Measurements from ENCODE around the gene DEGS1. TPM values are rescaled to one million over a fixed set of nuclear protein-coding genes. Genes with fewer than 3 reads are reported as not detected.

The DEGS1 gene
- 10 to 100 TPM; 73.9 to 76.9 TPM for total RNA-seq

DNA sequence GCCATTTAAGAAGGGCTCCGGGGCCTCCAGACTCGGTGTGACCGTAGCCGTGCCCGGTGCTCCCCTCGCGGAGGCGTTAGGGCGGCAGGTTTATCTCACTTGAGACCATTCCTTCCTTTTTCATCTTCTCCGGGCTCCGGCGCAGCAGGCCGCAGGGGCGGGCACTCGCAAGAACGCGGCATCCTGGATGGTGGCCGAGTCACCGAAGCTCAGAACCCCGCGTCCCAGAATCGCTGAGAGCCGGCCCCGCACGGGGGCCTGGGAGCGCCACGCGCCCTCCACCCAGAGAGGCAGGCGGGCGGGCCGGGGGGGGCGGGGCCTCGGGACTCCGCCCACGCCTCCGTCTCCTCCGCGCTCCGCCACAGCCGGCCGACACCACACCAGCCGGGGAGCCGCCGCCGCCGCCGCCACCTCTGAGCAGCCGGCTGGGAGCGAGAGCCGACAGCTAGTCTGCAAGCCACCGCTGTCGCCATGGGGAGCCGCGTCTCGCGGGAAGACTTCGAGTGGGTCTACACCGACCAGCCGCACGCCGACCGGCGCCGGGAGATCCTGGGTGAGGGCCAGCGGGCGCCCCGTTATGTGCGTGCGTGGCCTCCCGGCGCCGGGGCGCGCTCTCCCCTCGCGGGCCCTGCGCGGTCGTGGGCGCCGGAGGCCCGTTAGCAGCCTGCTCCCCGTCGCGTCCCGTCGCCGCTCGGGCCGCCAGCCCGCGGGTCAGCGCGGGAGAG is at the start of gene DEGS1:
DEGS1 (plus strand) TSS at position 375 of the 725 bp plus-strand sequence; CDS start at position 472, 97 bp downstream.
- Mint-ChIP-seq H3K27me3 (peaks cover 3% of the 10 kb centered on the region), H3K27ac (peak within 1 kb of the TSS; percentile 99), H3K9me3 (no peaks in the 10 kb centered on the region), H3K4me1 (peaks cover 54% of the 10 kb centered on the region), H3K4me3 (peak within 1 kb of the TSS; percentile 87), H3K36me3 (ENCODE audit: low read depth) (peaks cover 38% of the 10 kb centered on the region)
- CTCF ChIA-PET: interaction anchor here (0.6 to 1.6 kb wide), 4 partner anchors 10 to 274 kb away, joined by 3 to 5 read pairs (median 4); no protein-coding TSS in a partner anchor
- peak; percentile 84 for DNase-seq
- POLR2A ChIA-PET: interaction anchor here (1.0 kb wide), 1 partner anchor 14 kb away, joined by 3 read pairs; no protein-coding TSS in a partner anchor

DNA sequence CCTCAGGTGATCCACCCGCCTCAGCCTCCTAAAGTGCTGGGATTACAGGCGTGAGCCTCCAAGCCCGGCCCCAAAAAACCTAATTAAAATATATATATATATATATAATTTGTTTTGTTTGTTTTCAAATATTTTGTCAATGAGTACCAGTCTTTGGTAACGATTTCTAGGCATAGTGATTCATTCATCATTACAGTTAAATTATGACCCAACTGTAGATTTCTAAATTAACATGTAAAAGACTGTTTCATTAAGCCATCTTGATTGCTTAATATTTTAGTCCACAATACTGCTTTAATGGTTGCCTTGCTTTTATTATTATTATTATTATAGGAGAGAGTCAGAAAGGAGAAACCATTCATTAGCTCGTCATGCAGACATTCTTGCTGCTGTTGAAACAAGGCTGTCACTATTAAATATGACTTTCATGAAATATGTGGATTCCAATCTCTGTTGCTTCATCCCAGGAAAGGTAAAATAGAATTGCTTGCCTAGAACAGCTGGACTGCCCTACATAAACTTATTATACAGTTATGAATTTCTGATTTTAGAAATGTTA is 49.2 kb upstream of the DEGS1 start:
- ChIA-PET CTCF (interaction anchor here (1.1 kb wide), 1 partner anchor 323 kb away, joined by 3 read pairs; no protein-coding TSS in a partner anchor), POLR2A (no interaction called here)
- Mint-ChIP-seq H3K4me3 (no peak overlapping the region), H3K36me3 (ENCODE audit: low read depth) (peaks cover 43% of the 10 kb centered on the region), H3K4me1 (no peaks in the 10 kb centered on the region), H3K27me3 (no peaks in the 10 kb centered on the region), H3K9me3 (no peaks in the 10 kb centered on the region), H3K27ac (no peak overlapping the region)
- DNase-seq: no peak

GRCh38 chr1:224137518-224137917 is 45.5 kb upstream of the DEGS1 start:
- DNase-seq: no peak
- ChIA-PET POLR2A (no interaction called here), CTCF (interaction anchor here (0.7 to 1.2 kb wide), 2 partner anchors 41 to 361 kb away, joined by 3 read pairs; no protein-coding TSS in a partner anchor)
- Mint-ChIP-seq H3K27me3 (no peaks in the 10 kb centered on the region), H3K27ac (no peak overlapping the region), H3K4me3 (no peak overlapping the region), H3K9me3 (no peaks in the 10 kb centered on the region), H3K36me3 (ENCODE audit: low read depth) (peaks cover 27% of the 10 kb centered on the region), H3K4me1 (no peaks in the 10 kb centered on the region)

DNA sequence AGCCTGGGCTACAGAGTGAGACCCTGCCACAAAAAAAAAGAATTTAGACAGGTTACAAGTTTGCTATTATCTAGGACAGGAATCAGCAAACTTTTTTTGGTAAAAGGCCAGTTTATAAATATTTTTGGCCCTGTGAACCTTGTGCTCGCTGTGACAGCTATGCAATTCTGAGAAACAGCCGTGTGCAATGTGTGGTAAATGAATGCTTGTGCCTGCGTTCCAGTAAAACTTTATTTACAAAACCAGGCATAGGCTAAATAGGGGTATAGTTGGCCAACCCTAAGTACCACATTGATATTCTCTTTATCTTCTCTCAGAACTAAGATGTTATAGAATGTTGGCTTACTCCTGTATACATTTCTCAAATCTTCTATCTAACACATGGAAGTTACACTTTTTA is 44.8 kb upstream of the DEGS1 start:
- Mint-ChIP-seq H3K4me1 (no peaks in the 10 kb centered on the region), H3K27me3 (no peaks in the 10 kb centered on the region), H3K27ac (no peak overlapping the region), H3K36me3 (ENCODE audit: low read depth) (peaks cover 22% of the 10 kb centered on the region), H3K4me3 (no peak overlapping the region), H3K9me3 (no peaks in the 10 kb centered on the region)
- ChIA-PET POLR2A (no interaction called here), CTCF (interaction anchor here (1.2 kb wide), 1 partner anchor 40 kb away, joined by 3 read pairs; no protein-coding TSS in a partner anchor)
- no peak for DNase-seq

DNA sequence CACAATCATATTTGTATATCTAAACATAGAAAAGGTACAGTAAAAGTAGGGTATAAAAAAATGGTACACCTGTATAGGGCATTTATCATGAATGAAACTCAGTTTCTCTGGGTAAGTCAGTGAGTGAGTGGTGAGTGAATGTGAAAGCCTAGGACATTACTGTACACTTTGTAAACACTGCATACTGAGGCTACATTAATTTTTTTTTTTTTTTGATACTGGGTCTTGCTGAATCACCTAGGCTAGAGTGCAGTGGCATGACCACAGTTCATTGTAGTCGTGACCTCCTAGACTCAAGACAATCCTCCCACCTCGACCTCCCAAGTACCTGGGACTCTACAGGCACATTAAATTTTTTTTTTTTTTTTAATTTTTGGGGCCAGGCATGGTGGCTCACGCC is 41.3 kb upstream of the DEGS1 start:
- H3K9me3 Mint-ChIP-seq: no peaks in the 10 kb centered on the region
- ChIA-PET CTCF (interaction anchor here (2.4 kb wide), 1 partner anchor 17 kb away, joined by 7 read pairs; no protein-coding TSS in a partner anchor), POLR2A (no interaction called here)
- peaks cover 13% of the 10 kb centered on the region for H3K36me3 Mint-ChIP-seq (ENCODE audit: low read depth)
- H3K27me3 Mint-ChIP-seq: no peaks in the 10 kb centered on the region
- no peak for DNase-seq
- H3K4me1 Mint-ChIP-seq: no peaks in the 10 kb centered on the region
- no peak overlapping the region for H3K27ac Mint-ChIP-seq
- no peak overlapping the region for H3K4me3 Mint-ChIP-seq

DNA sequence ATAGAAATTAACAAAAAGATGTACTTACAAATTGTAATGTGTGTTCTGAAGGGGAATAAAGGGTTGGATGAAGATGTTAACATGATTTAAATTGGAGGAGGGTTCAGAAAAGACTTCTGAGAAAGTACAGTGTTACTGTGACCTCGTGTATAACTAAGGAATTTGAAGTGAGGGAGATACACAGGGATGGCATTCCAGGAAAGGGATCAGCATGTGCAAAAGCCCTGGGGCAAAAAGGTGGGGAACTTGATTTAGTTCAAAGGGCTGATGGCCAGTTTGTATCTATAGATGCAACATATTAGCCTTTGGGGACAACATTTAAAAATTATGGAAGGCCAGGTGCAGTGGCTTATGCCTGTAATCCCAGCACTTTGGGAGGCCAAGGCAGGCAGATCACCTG is 33.3 kb upstream of the DEGS1 start:
- H3K27me3 Mint-ChIP-seq: no peaks in the 10 kb centered on the region
- H3K4me1 Mint-ChIP-seq: peaks cover 19% of the 10 kb centered on the region
- no peaks in the 10 kb centered on the region for H3K9me3 Mint-ChIP-seq
- no peak for DNase-seq
- POLR2A ChIA-PET: no interaction called here
- H3K36me3 Mint-ChIP-seq (ENCODE audit: low read depth): peaks cover 23% of the 10 kb centered on the region
- H3K4me3 Mint-ChIP-seq: no peak overlapping the region
- CTCF ChIA-PET: interaction anchor here (1.7 kb wide), 1 partner anchor 10 kb away, joined by 4 read pairs; no protein-coding TSS in a partner anchor
- no peak overlapping the region for H3K27ac Mint-ChIP-seq

DNA sequence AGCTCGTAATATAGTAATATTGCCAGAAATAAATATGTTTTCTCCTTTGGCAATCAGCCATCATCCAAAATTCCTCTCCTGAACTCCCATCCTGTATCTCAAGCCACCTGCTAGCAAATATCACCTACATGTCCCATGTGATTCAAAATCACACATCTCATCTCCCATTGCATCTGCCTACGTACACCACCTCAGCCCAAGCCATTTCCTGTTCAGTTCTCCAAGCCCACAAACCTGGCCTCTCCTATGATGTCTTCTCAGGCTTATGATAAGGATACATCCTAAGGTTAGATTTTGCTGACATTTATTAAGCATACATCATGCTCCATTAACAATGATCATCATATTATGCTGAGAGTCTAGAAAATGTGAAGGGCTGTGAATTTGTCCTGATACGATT is 31.9 kb upstream of the DEGS1 start:
- H3K4me3 Mint-ChIP-seq: no peak overlapping the region
- CTCF ChIA-PET: interaction anchor here (1.7 kb wide), 1 partner anchor 8 kb away, joined by 4 read pairs; no protein-coding TSS in a partner anchor
- H3K4me1 Mint-ChIP-seq: peaks cover 19% of the 10 kb centered on the region
- no peak overlapping the region for H3K27ac Mint-ChIP-seq
- no peaks in the 10 kb centered on the region for H3K27me3 Mint-ChIP-seq
- H3K36me3 Mint-ChIP-seq (ENCODE audit: low read depth): peaks cover 28% of the 10 kb centered on the region
- no peak for DNase-seq
- H3K9me3 Mint-ChIP-seq: no peaks in the 10 kb centered on the region
- POLR2A ChIA-PET: no interaction called here

- POLR2A ChIA-PET: no interaction called here
- CTCF ChIA-PET: no interaction called here
- peaks cover 40% of the 10 kb centered on the region for H3K36me3 Mint-ChIP-seq (ENCODE audit: low read depth)
- no peaks in the 10 kb centered on the region for H3K27me3 Mint-ChIP-seq
- H3K9me3 Mint-ChIP-seq: no peaks in the 10 kb centered on the region
- no peak overlapping the region for H3K27ac Mint-ChIP-seq
- no peak for DNase-seq
- H3K4me3 Mint-ChIP-seq: no peak overlapping the region
- H3K4me1 Mint-ChIP-seq: peaks cover 1% of the 10 kb centered on the region
Measured at GRCh38 chr1:224157316-224157715, 25.7 kb upstream of the DEGS1 start.

DNA sequence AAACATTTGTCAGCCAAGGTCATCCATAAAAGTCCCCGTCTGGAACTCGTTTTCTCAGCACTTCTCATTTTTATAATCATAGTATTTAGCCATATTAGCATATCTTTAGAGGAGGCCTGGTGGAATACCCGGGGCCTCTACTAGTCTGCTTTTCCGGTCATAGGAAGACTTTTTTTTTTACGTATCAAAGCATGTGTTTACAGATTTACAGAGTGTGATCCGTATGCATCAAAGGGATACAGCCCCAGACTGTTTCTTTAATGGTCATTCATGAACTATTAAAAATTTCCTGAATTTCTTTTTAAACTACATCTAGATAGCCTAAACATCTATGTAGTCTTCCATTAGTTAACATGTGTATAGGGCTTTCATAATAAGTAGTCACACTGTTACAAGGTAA is 23.5 kb upstream of the DEGS1 start:
- POLR2A ChIA-PET: no interaction called here
- CTCF ChIA-PET: interaction anchor here (1.5 kb wide), 1 partner anchor 9 kb away, joined by 4 read pairs; no protein-coding TSS in a partner anchor

GRCh38 chr1:224160171-224160682 is 22.8 kb upstream of the DEGS1 start:
- peaks cover 32% of the 10 kb centered on the region for H3K36me3 Mint-ChIP-seq (ENCODE audit: low read depth)
- no peak overlapping the region for H3K27ac Mint-ChIP-seq
- DNase-seq: no peak
- POLR2A ChIA-PET: no interaction called here
- no peak overlapping the region for H3K4me3 Mint-ChIP-seq
- H3K4me1 Mint-ChIP-seq: no peaks in the 10 kb centered on the region
- no peaks in the 10 kb centered on the region for H3K9me3 Mint-ChIP-seq
- H3K27me3 Mint-ChIP-seq: no peaks in the 10 kb centered on the region
- CTCF ChIA-PET: interaction anchor here (1.5 kb wide), 1 partner anchor 9 kb away, joined by 4 read pairs; no protein-coding TSS in a partner anchor

More for the DNA sequence above, 23.5 kb upstream of the DEGS1 start:
- Mint-ChIP-seq H3K9me3 (no peaks in the 10 kb centered on the region), H3K36me3 (ENCODE audit: low read depth) (peaks cover 32% of the 10 kb centered on the region), H3K27ac (no peak overlapping the region), H3K27me3 (no peaks in the 10 kb centered on the region), H3K4me3 (no peak overlapping the region), H3K4me1 (no peaks in the 10 kb centered on the region)
- no peak for DNase-seq

DNA sequence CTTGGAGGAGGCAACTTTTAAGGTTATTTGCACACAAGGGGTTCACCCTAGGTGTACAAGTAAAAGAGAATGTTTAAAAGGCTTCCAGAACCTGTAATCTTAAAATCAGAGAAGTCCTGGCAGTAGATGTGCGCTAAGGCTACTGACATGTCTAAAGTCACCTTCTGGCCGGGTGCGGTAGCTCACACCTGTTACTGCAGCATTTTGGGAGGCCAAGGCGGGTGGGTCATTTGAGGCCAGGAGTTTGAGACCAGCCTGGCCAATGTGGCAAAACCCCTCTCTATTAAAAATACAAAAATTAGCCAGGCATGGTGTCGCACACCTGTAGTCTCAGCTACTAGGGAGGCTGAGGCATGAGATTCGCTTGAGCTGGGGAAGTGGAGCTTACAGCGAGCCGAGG is 20.3 kb upstream of the DEGS1 start:
- H3K4me3 Mint-ChIP-seq: no peak overlapping the region
- CTCF ChIA-PET: interaction anchor here (0.8 kb wide), 1 partner anchor 19 kb away, joined by 3 read pairs; the partner anchor contains the start of gene DEGS1
- peaks cover 16% of the 10 kb centered on the region for H3K36me3 Mint-ChIP-seq (ENCODE audit: low read depth)
- POLR2A ChIA-PET: no interaction called here
- H3K4me1 Mint-ChIP-seq: peaks cover 4% of the 10 kb centered on the region
- no peaks in the 10 kb centered on the region for H3K27me3 Mint-ChIP-seq
- no peaks in the 10 kb centered on the region for H3K9me3 Mint-ChIP-seq
- H3K27ac Mint-ChIP-seq: no peak overlapping the region
- DNase-seq: no peak

GRCh38 chr1:224163311-224163710 is 19.7 kb upstream of the DEGS1 start:
- ChIA-PET POLR2A (no interaction called here), CTCF (no interaction called here)
- Mint-ChIP-seq H3K9me3 (no peaks in the 10 kb centered on the region), H3K4me3 (no peak overlapping the region), H3K27me3 (no peaks in the 10 kb centered on the region), H3K36me3 (ENCODE audit: low read depth) (peaks cover 11% of the 10 kb centered on the region), H3K4me1 (peaks cover 4% of the 10 kb centered on the region), H3K27ac (no peak overlapping the region)
- no peak for DNase-seq

DNA sequence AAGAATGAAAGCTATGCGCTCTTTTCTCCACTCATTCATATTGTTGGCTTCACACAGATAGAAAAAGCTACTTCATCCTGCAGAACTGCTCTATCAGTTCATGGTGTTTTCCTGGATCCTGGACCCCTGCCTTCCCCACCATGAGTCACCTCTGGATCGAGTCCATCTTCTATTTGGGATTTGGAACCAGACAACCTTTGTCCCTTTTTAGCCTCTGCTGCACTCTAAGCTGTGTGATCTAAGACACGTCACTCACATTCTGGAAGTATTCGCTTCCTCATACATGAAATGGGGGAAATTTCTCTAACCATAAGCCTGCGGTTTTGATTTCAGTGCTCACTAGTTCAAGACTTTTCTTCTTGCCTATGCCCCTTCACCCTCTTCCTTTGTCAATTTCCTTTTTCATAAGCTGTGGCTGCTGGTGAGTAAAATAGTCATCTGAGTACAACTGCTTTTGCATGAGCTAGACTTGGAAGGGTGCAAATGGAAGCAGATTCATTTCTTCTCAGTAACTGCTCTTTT is 14.1 kb upstream of the DEGS1 start:
- DNase-seq: peak; percentile 59
- Mint-ChIP-seq H3K4me3 (peak overlapping the region; percentile 35), H3K9me3 (peaks cover 9% of the 10 kb centered on the region), H3K4me1 (peaks cover 36% of the 10 kb centered on the region), H3K27me3 (peaks cover 9% of the 10 kb centered on the region), H3K27ac (peak overlapping the region; percentile 46), H3K36me3 (ENCODE audit: low read depth) (peaks cover 8% of the 10 kb centered on the region)
- POLR2A ChIA-PET: interaction anchor here (1.6 kb wide), 1 partner anchor 14 kb away, joined by 3 read pairs; the partner anchor contains the start of gene DEGS1
- CTCF ChIA-PET: interaction anchor here (0.6 to 2.3 kb wide), 9 partner anchors 9 to 1386 kb away, joined by 3 to 10 read pairs (median 3); no protein-coding TSS in a partner anchor
